BLaER1 (cell line): Measurements from ENCODE around the gene SLC6A5.
"Not testable (repeated sequence)": the region's sequence is repeated elsewhere in the genome, so short reads cannot be mapped to it uniquely, and the experiment has no call there.

Experiments
- H3K27ac ChIP-seq: shearing (Covaris generic); formaldehyde crosslinking; 2 replicates; pipeline ENCODE4 v1.8.1; 2022
- H3K27me3 ChIP-seq: shearing (Covaris generic); formaldehyde crosslinking; 2 replicates; pipeline ENCODE4 v1.8.1; 2022
- H3K36me3 ChIP-seq: shearing (Covaris generic); formaldehyde crosslinking; 2 replicates; pipeline ENCODE4 v1.8.1; 2022
- H3K4me1 ChIP-seq: shearing (Covaris generic); formaldehyde crosslinking; 2 replicates; pipeline ENCODE4 v1.8.1; 2022
- H3K4me2 ChIP-seq: shearing (Covaris generic); formaldehyde crosslinking; 2 replicates; pipeline ENCODE4 v1.8.1; 2022
- H3K4me3 ChIP-seq: shearing (Covaris generic); formaldehyde crosslinking; 2 replicates; pipeline ENCODE4 v1.8.1; 2022
- H3K9ac ChIP-seq: shearing (Covaris generic); formaldehyde crosslinking; 2 replicates; pipeline ENCODE4 v1.8.1; 2022
- H3K9me3 ChIP-seq: shearing (Covaris generic); formaldehyde crosslinking; 2 replicates; pipeline ENCODE4 v1.8.1; 2022
- H4K20me1 ChIP-seq: shearing (Covaris generic); formaldehyde crosslinking; 2 replicates; pipeline ENCODE4 v1.8.1; 2022
- Cebpa-rat ChIP-seq: shearing (Covaris generic); IDR thresholded peaks from 2 replicates; pipeline ENCODE4 v1.8.1; 2022

The SLC6A5 gene

GRCh38 chr11:20566591-20567434 lies 32.6 kb upstream of the SLC6A5 start:
- no peak overlapping the region for H3K9ac ChIP-seq
- no peaks in the 10 kb centered on the region for H4K20me1 ChIP-seq
- H3K36me3 ChIP-seq, result no peaks in the 10 kb centered on the region
- no peak overlapping the region for H3K4me3 ChIP-seq
- no peaks in the 10 kb centered on the region for H3K4me1 ChIP-seq
- H3K9me3 ChIP-seq, result no peaks in the 10 kb centered on the region
- no peak overlapping the region for H3K4me2 ChIP-seq
- H3K27ac ChIP-seq, result no peak overlapping the region
- no peak for TF ChIP-seq Cebpa-rat
- H3K27me3 ChIP-seq, result no peaks in the 10 kb centered on the region

- not testable (repeated sequence) for H3K36me3 ChIP-seq, H3K4me1 ChIP-seq, H3K9ac ChIP-seq, H3K27ac ChIP-seq, H3K27me3 ChIP-seq, H3K4me3 ChIP-seq, H3K9me3 ChIP-seq, H3K4me2 ChIP-seq, H4K20me1 ChIP-seq
These were observed 19.7 kb upstream of the SLC6A5 start for GRCh38 chr11:20579725-20580124.

- no peak overlapping the region for H3K9ac ChIP-seq
- no peaks in the 10 kb centered on the region for H3K36me3 ChIP-seq
- H3K4me1 ChIP-seq, result no peaks in the 10 kb centered on the region
- no peak for TF ChIP-seq Cebpa-rat
- no peaks in the 10 kb centered on the region for H4K20me1 ChIP-seq
- H3K4me3 ChIP-seq, result no peak overlapping the region
- H3K27me3 ChIP-seq, result no peaks in the 10 kb centered on the region
- H3K4me2 ChIP-seq, result no peak overlapping the region
- no peak overlapping the region for H3K27ac ChIP-seq
- H3K9me3 ChIP-seq, result no peaks in the 10 kb centered on the region
These were observed 16.2 kb upstream of the SLC6A5 start for GRCh38 chr11:20583201-20583600.

- no peak overlapping the region for H3K4me3 ChIP-seq
- no peaks in the 10 kb centered on the region for H4K20me1 ChIP-seq
- H3K9ac ChIP-seq, result no peak overlapping the region
- no peaks in the 10 kb centered on the region for H3K36me3 ChIP-seq
- H3K27ac ChIP-seq, result no peak overlapping the region
- no peaks in the 10 kb centered on the region for H3K27me3 ChIP-seq
- H3K4me1 ChIP-seq, result no peaks in the 10 kb centered on the region
- no peak overlapping the region for H3K4me2 ChIP-seq
- no peaks in the 10 kb centered on the region for H3K9me3 ChIP-seq
- no peak for TF ChIP-seq Cebpa-rat
These were observed 15.2 kb upstream of the SLC6A5 start for GRCh38 chr11:20584093-20584774.

GRCh38 chr11:20589796-20590195 lies 9.6 kb upstream of the SLC6A5 start:
- H4K20me1 ChIP-seq, result no peaks in the 10 kb centered on the region
- H3K9me3 ChIP-seq, result no peaks in the 10 kb centered on the region
- no peak overlapping the region for H3K4me2 ChIP-seq
- no peaks in the 10 kb centered on the region for H3K27me3 ChIP-seq
- no peak overlapping the region for H3K9ac ChIP-seq
- H3K36me3 ChIP-seq, result no peaks in the 10 kb centered on the region
- no peak overlapping the region for H3K27ac ChIP-seq
- TF ChIP-seq Cebpa-rat, result no peak
- H3K4me1 ChIP-seq, result no peaks in the 10 kb centered on the region
- no peak overlapping the region for H3K4me3 ChIP-seq

GRCh38 chr11:20590381-20590780 lies 9.0 kb upstream of the SLC6A5 start:
- Histone ChIP-seq H3K4me1 (no peaks in the 10 kb centered on the region), H3K27me3 (no peaks in the 10 kb centered on the region), H4K20me1 (no peaks in the 10 kb centered on the region), H3K4me2 (no peak overlapping the region), H3K9me3 (no peaks in the 10 kb centered on the region), H3K36me3 (no peaks in the 10 kb centered on the region), H3K27ac (no peak overlapping the region), H3K4me3 (no peak overlapping the region), H3K9ac (no peak overlapping the region)
- TF ChIP-seq Cebpa-rat, result no peak

GRCh38 chr11:20592741-20593140 lies 6.7 kb upstream of the SLC6A5 start:
- no peaks in the 10 kb centered on the region for H3K4me1 ChIP-seq
- H3K27ac ChIP-seq, result no peak overlapping the region
- H3K4me2 ChIP-seq, result no peak overlapping the region
- peaks cover 4% of the 10 kb centered on the region; the same call in 1 of the 2 replicates for H3K27me3 ChIP-seq
- no peak overlapping the region for H3K4me3 ChIP-seq
- H4K20me1 ChIP-seq, result no peaks in the 10 kb centered on the region
- H3K9me3 ChIP-seq, result peaks cover 18% of the 10 kb centered on the region
- no peak for TF ChIP-seq Cebpa-rat
- H3K36me3 ChIP-seq, result no peaks in the 10 kb centered on the region
- no peak overlapping the region for H3K9ac ChIP-seq

- peaks cover 21% of the 10 kb centered on the region for H3K27me3 ChIP-seq
- no peak for TF ChIP-seq Cebpa-rat
- no peaks in the 10 kb centered on the region for H3K4me1 ChIP-seq
- H3K9ac ChIP-seq, result no peak overlapping the region
- no peak overlapping the region for H3K27ac ChIP-seq
- H4K20me1 ChIP-seq, result no peaks in the 10 kb centered on the region
- H3K4me2 ChIP-seq, result no peak overlapping the region
- H3K9me3 ChIP-seq, result peaks cover 33% of the 10 kb centered on the region
- no peak overlapping the region for H3K4me3 ChIP-seq
- H3K36me3 ChIP-seq, result no peaks in the 10 kb centered on the region
These were observed 4.9 kb upstream of the SLC6A5 start for GRCh38 chr11:20594274-20595061.

GRCh38 chr11:20595101-20595500 lies 4.3 kb upstream of the SLC6A5 start:
- no peak overlapping the region for H3K27ac ChIP-seq

More at GRCh38 chr11:20595101-20595500, 4.3 kb upstream of the SLC6A5 start:
- no peak for TF ChIP-seq Cebpa-rat
- Histone ChIP-seq H3K9me3 (peaks cover 34% of the 10 kb centered on the region), H3K9ac (no peak overlapping the region), H3K4me3 (no peak overlapping the region), H3K27me3 (peaks cover 25% of the 10 kb centered on the region), H3K4me1 (no peaks in the 10 kb centered on the region), H4K20me1 (no peaks in the 10 kb centered on the region), H3K36me3 (no peaks in the 10 kb centered on the region), H3K4me2 (no peak overlapping the region)
